Stimulated activated CD4-positive, alpha-beta T cell treated with anti-CD3 and anti-CD28 coated beads, Interleukin-12 subunit alpha, Interleukin-12 subunit beta, amount 100 ng/mL, for 24 hours (primary cell): ENCODE results near the gene SENP7.
"Not testable (repeated sequence)": the region's sequence is repeated elsewhere in the genome, so short reads cannot be mapped to it uniquely, and the experiment has no call there.

Experiments
- DNase-seq, 2 experiments: peaks; one replicate each; pipeline ENCODE4 v3.0.0-alpha.2; 2020; ENCODE audit warnings: low read depth in 2 of 2

Gene SENP7

GRCh38 chr3:101453961-101454360, 59.1 kb downstream of the SENP7 start:
- DNase-seq, result no peak

GRCh38 chr3:101438641-101439040, 74.4 kb downstream of the SENP7 start:
- not testable (repeated sequence) for DNase-seq

- DNase-seq, result no peak
Measured at GRCh38 chr3:101433652-101434051, 79.4 kb downstream of the SENP7 start.

- DNase-seq, result no peak
Measured at GRCh38 chr3:101423984-101424888, 88.8 kb downstream of the SENP7 start.

- DNase-seq, result no peak
Measured at GRCh38 chr3:101418851-101419250, 94.2 kb downstream of the SENP7 start.

- no peak for DNase-seq
Measured at GRCh38 chr3:101414121-101414520, 98.9 kb downstream of the SENP7 start.

GRCh38 chr3:101413656-101414055, 99.4 kb downstream of the SENP7 start:
- DNase-seq, result no peak

GRCh38 chr3:101391413-101391950, 121.5 kb downstream of the SENP7 start:
- no peak for DNase-seq

GRCh38 chr3:101388706-101389105, 124.3 kb downstream of the SENP7 start:
- DNase-seq, result no peak

- no peak for DNase-seq
Measured at GRCh38 chr3:101387351-101387750, 125.7 kb downstream of the SENP7 start.

GRCh38 chr3:101384426-101384825, 128.6 kb downstream of the SENP7 start:
- no peak for DNase-seq

- no peak for DNase-seq
Measured at GRCh38 chr3:101383656-101384055, 129.4 kb downstream of the SENP7 start.

- DNase-seq, result no peak
Measured at GRCh38 chr3:101383156-101383575, 129.8 kb downstream of the SENP7 start.

GRCh38 chr3:101381809-101382208, 131.2 kb downstream of the SENP7 start:
- DNase-seq, result no peak

GRCh38 chr3:101379658-101380376, 133.2 kb downstream of the SENP7 start:
- DNase-seq, result no peak

- no peak for DNase-seq
Measured at GRCh38 chr3:101377796-101378195, 135.2 kb downstream of the SENP7 start.

- no peak for DNase-seq
Measured at GRCh38 chr3:101377209-101377608, 135.8 kb downstream of the SENP7 start.

- no peak for DNase-seq
Measured at GRCh38 chr3:101375586-101375985, 137.4 kb downstream of the SENP7 start.

- DNase-seq, result no peak
Measured at GRCh38 chr3:101362406-101362805, 150.6 kb downstream of the SENP7 start.

GRCh38 chr3:101351829-101352228, 161.2 kb downstream of the SENP7 start:
- no peak for DNase-seq

GRCh38 chr3:101340591-101340990, 172.4 kb downstream of the SENP7 start:
- no peak for DNase-seq

GRCh38 chr3:101333883-101334282, 179.1 kb downstream of the SENP7 start:
- no peak for DNase-seq
